ENCODE measurements around the gene TAPBPL.

TAPBPL gene

DNA sequence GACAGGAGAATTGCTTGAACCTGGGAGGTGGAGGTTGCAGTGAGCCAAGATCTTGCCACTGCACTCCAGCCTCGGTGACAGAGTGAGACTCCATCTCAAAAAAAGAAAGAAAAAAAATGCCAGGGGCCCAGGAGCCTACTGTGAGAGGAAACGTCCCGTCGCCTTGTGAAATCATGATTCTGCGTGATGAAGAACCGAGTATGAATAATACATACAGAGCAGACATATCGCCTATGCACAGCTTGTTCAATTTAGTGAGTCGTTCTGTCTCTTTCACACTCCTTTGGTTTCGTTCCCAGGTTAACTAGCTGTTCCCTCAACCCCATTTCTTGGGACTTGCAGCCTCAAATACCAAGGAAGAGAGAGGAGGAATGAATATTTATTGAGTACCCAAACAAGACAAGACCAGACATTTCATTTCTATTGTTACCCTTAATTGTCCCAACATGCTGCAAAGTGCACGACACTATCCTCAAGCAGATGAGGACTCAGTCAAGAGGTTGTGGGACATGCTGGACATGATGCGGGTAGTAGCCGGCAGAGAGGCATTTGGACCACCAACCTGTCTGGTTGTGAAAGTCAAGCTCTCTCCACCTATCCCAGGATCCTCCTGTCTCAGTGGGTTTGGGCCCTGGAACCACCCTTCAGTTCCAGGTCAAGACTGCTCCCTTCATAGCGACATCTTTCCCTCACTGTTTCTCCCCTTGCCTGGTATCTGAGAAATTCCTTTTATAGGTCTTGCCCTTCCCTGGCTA, 15.7 kb upstream of the TAPBPL start:
- DNase-seq (ENCODE audit: low read depth in 2 of 2), result no peak

GRCh38 chr12:6437586-6437985, 14.3 kb upstream of the TAPBPL start:
- no peak for DNase-seq (ENCODE audit: low read depth in 2 of 2)

- no peak for DNase-seq (ENCODE audit: low read depth in 2 of 2)
Observed at GRCh38 chr12:6438345-6438744, 13.5 kb upstream of the TAPBPL start.

DNA sequence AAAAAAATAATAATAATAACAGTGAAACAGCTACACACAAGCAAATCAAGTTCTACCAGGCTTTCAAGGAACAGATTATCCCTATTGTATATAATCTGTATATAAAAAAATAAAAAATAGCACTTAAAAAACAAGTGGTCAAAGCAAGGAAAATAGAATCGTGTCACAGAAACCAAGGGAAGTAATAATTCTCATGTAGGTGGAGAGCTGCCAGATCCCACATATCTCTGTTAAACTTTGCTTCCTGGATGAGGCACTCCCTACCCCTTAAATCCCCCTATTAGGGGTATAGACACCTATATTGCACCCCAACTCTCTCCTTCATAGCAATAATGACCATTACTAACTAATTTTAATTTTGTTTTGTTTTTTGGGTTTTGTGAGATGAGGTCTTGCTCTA, 11.5 kb upstream of the TAPBPL start:
- no peak for DNase-seq (ENCODE audit: low read depth in 2 of 2)

GRCh38 chr12:6442836-6443235, 9.0 kb upstream of the TAPBPL start:
- no peak for DNase-seq (ENCODE audit: low read depth in 2 of 2)

GRCh38 chr12:6443361-6443983, 8.4 kb upstream of the TAPBPL start:
- DNase-seq (ENCODE audit: low read depth in 2 of 2), result peak; percentile 62 to 63

DNA sequence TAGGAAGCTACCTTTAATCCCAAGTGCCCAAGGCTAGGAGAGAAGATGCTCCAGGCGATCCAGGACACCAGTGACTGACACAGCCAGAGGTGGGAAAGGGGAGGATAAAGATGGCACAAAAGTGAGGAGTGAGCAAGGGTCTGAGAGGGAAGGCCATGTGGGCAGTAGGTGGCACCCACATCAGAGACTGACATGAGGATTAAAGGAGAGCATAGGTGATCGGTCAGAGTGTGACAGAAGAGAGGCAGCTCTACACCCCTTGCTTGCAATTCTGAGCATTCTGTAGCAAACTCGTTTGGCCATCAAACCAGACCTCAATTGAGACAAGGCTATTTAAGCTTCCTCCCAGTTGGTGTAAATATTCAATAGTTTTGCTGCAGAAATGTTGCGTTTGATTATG, 7.8 kb upstream of the TAPBPL start:
- DNase-seq (ENCODE audit: low read depth in 2 of 2), result no peak

- DNase-seq (ENCODE audit: low read depth in 2 of 2), result no peak
Observed at GRCh38 chr12:6444704-6445688, 6.8 kb upstream of the TAPBPL start, which contains the start of gene CD27. Gene CD27 (plus strand): TSS chr12:6444955. CDS start chr12:6445096, 141 bp downstream.

DNA sequence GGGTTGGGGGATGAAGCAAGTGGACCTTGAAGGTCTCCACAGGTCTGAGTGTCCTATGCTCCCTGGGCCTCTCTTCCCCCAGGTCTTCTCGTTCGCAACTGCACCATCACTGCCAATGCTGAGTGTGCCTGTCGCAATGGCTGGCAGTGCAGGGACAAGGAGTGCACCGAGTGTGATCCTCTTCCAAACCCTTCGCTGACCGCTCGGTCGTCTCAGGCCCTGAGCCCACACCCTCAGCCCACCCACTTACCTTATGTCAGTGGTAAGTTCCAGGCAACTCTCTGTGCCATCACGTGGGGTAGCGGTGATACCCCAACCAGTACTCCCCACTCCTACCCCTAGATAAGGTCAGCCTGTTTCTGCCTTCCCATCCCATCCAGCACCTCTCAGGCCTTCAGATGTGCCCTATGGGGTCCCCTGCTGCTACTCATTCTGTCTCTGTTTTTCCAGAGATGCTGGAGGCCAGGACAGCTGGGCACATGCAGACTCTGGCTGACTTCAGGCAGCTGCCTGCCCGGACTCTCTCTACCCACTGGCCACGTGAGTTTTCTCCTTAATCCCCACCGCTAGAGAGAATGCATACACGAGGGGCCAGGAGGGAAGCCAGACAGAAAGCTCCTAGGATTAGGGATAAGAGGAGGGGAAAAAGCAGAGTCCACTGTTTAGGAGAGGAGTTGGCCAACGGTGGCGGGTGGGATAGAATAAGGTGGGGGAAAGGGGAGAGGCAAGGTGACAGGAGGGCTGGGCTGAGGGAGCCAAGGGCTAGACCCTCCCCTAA, 1.6 kb upstream of the TAPBPL start:
- no peak for DNase-seq (ENCODE audit: low read depth in 2 of 2)

- no peak for DNase-seq (ENCODE audit: low read depth in 2 of 2)
Observed at GRCh38 chr12:6450869-6451347, 934 bp upstream of the TAPBPL start.

- no peak for DNase-seq (ENCODE audit: low read depth in 2 of 2)
Observed at GRCh38 chr12:6452245-6452943, 552 bp downstream of the TAPBPL start.

DNA sequence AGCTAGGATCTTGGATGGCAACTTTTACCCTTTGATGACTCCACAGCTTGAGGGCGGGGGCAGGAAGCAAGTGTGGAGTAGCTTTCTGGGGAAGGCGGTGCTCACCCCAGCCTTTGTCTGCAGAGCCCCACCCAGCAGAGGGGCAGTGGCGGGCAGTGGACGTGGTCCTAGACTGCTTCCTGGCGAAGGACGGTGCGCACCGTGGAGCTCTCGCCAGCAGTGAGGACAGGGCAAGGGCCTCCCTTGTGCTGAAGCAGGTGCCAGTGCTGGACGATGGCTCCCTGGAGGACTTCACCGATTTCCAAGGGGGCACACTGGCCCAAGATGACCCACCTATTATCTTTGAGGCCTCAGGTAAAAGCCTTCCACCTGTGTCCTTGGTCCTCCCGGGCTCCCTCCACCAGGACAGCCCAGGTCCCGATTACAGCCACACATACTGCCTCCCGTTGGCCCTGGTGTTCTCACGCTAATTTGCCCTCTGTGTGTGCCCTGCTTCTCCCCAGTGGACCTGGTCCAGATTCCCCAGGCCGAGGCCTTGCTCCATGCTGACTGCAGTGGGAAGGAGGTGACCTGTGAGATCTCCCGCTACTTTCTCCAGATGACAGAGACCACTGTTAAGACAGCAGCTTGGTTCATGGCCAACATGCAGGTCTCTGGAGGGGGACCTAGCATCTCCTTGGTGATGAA, 1.2 kb downstream of the TAPBPL start:
- DNase-seq (ENCODE audit: low read depth in 2 of 2), result no peak

DNA sequence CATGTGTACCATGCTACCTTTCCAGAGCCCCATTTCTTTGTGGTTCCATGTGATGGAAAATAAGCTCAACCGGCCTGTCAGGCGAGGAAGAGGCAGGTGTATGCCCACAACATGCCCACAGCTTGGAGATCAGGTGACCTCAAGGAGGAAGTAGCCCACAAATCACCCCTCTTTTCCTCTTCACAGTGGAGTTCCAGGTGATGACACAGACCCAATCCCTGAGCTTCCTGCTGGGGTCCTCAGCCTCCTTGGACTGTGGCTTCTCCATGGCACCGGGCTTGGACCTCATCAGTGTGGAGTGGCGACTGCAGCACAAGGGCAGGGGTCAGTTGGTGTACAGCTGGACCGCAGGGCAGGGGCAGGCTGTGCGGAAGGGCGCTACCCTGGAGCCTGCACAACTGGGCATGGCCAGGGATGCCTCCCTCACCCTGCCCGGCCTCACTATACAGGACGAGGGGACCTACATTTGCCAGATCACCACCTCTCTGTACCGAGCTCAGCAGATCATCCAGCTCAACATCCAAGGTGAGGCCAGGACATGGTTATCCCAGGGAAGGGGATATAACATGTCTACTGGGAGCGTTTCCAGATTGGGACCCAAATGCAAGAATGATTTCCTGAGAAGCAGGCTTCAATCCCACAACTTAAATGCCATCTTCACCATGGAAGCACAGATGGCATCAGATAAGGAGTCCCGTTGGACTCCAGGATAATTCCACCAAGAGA, 5.5 kb downstream of the TAPBPL start:
- DNase-seq (ENCODE audit: low read depth in 2 of 2), result no peak

DNA sequence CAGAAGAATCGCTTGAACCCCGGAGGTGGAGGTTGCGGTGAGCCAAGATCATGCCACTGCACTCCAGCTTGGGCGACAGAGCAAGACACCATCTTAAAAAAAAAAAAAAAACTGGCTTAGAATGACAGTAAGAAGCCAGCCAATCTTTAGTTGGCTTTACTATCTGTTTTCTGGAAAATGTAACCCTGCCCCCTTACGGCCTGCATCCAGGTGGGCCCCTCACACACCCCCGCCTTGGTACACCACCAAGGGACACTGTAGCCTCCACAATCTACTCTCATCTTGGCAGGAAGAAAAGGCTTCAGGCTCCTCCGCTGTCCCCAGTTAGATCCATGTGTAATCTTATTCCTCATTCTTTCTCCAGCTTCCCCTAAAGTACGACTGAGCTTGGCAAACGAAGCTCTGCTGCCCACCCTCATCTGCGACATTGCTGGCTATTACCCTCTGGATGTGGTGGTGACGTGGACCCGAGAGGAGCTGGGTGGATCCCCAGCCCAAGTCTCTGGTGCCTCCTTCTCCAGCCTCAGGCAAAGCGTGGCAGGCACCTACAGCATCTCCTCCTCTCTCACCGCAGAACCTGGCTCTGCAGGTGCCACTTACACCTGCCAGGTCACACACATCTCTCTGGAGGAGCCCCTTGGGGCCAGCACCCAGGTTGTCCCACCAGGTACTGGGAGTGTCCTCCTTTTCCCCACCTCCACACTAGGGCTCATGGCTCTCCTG, 6.6 kb downstream of the TAPBPL start:
- DNase-seq (ENCODE audit: low read depth in 2 of 2), result no peak

DNA sequence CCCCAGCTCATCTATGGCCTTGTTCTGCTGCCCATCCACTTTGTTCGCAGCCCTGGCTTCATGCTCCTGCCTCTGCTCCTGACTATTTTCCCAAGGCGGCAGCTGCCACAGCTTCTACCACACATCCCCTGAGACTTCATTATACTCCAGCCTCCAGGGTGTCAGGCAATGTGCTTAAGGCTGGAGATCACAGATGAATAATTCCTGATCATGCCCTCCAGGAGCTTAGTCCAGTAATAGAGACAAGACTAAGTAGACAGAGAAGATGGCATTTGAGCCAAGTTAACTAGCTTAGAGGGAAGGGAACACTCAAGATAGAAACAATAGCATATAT, 7.1 kb downstream of the TAPBPL start:
- DNase-seq (ENCODE audit: low read depth in 2 of 2), result no peak

GRCh38 chr12:6460751-6461371, 9.0 kb downstream of the TAPBPL start:
- no peak for DNase-seq (ENCODE audit: low read depth in 2 of 2)

GRCh38 chr12:6461401-6462233, 9.8 kb downstream of the TAPBPL start:
- DNase-seq (ENCODE audit: low read depth in 2 of 2), result peak; percentile 82
